Erythroblast (primary cell): Measurements from ENCODE around the gene IRF7.

Source experiments
- GATA1 ChIP-seq: IDR thresholded peaks from 2 replicates; pipeline ENCODE4 v1.6.1; 2011; ENCODE audit warnings: low read depth, mild to moderate bottlenecking, control low read depth, low read length, moderate library complexity
- POLR2A ChIP-seq: IDR thresholded peaks from 2 replicates; pipeline ENCODE4 v1.6.1; 2011; ENCODE audit warnings: mild to moderate bottlenecking, low read length

DNA sequence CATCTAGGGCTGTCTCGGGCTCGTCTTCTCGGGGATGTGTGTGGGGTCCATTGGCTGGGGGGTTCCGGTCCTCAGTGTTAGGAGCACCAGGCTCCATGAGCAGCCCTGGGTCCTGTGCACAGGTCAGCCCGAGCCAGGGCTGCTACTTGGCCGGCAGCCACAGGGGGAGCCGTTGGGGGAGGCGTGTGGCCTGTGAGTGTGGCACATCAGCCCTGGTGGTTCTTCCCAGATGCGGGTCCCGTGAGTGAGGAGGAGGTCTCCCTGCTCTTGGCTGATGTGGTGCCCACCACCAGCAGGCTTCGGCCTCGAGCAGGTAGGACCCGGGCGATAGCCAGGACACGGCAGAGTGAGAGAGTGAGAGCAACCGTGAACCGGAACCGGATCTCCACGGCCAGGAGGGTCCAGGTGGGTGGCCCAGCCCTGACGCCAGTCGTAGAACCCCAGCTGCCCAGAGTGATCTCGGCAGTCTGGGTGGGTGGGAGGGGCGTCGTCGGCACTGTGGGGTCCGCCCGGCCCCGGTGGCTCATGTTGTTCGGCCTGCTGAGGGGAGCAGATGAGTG lies 18.5 kb downstream of the IRF7 start:
- TF ChIP-seq POLR2A (no peak), GATA1 (no peak)
